Activated naive CD8-positive, alpha-beta T cell treated with anti-CD3 and anti-CD28 coated beads, Interleukin-2, amount 50 U/mL, for 24 hours (primary cell): Measurements from ENCODE around the gene SGCG.
"Not testable (repeated sequence)": the region's sequence is repeated elsewhere in the genome, so short reads cannot be mapped to it uniquely, and the experiment has no call there.

Experiments
- ATAC-seq: fragments of 150-1000 bp; cut with Tn5 transposase; one replicate; pipeline ENCODE4 v1.10.0; 2021
- DNase-seq: peaks from one replicate; pipeline ENCODE4 v3.0.0; 2021
- H3K27ac Mint-ChIP-seq: one replicate; pipeline ENCODE4 v1.8.0; 2021; ENCODE audit warnings: mild to moderate bottlenecking, mixed read lengths
- H3K27me3 Mint-ChIP-seq: one replicate; pipeline ENCODE4 v1.8.0; 2021; ENCODE audit warnings: mixed read lengths
- H3K36me3 Mint-ChIP-seq: one replicate; pipeline ENCODE4 v1.8.0; 2021; ENCODE audit warnings: low read depth, mixed read lengths
- H3K4me1 Mint-ChIP-seq: one replicate; pipeline ENCODE4 v1.8.0; 2021; ENCODE audit warnings: mixed read lengths
- H3K4me3 Mint-ChIP-seq: one replicate; pipeline ENCODE4 v1.8.0; 2021; ENCODE audit warnings: mild to moderate bottlenecking, moderate library complexity, mixed read lengths
- H3K9me3 Mint-ChIP-seq: one replicate; pipeline ENCODE4 v1.8.0; 2021; ENCODE audit warnings: mixed read lengths

Gene SGCG

GRCh38 chr13:23180711-23181110 lies at the start of gene SGCG:
SGCG (plus strand) TSS chr13:23180979; CDS start chr13:23203695, 22,716 bp downstream.
- Mint-ChIP-seq H3K4me3 (no peak within 1 kb of the TSS), H3K9me3 (peaks cover 8% of the 10 kb centered on the region), H3K4me1 (no peaks in the 10 kb centered on the region), H3K27me3 (peaks cover 3% of the 10 kb centered on the region), H3K27ac (no peak within 1 kb of the TSS), H3K36me3 (no peaks in the 10 kb centered on the region)
- ATAC-seq (no peak), DNase-seq (no peak)

- no peak for ATAC-seq
- no peaks in the 10 kb centered on the region for H3K9me3 Mint-ChIP-seq
- H3K36me3 Mint-ChIP-seq: no peaks in the 10 kb centered on the region
- no peak overlapping the region for H3K4me3 Mint-ChIP-seq
- no peak for DNase-seq
- H3K27me3 Mint-ChIP-seq: peaks cover 9% of the 10 kb centered on the region
- H3K27ac Mint-ChIP-seq: no peak overlapping the region
- H3K4me1 Mint-ChIP-seq: no peaks in the 10 kb centered on the region
These were observed 46.2 kb upstream of the SGCG start for GRCh38 chr13:23134542-23134941.

GRCh38 chr13:23140492-23140891 lies 40.3 kb upstream of the SGCG start:
- Mint-ChIP-seq H3K4me3 (no peak overlapping the region), H3K27me3 (no peaks in the 10 kb centered on the region), H3K27ac (no peak overlapping the region), H3K9me3 (no peaks in the 10 kb centered on the region), H3K4me1 (no peaks in the 10 kb centered on the region), H3K36me3 (no peaks in the 10 kb centered on the region)
- ATAC-seq (no peak), DNase-seq (no peak)

GRCh38 chr13:23141964-23142363 lies 38.8 kb upstream of the SGCG start:
- Mint-ChIP-seq H3K27me3 (no peaks in the 10 kb centered on the region), H3K4me3 (no peak overlapping the region), H3K9me3 (no peaks in the 10 kb centered on the region), H3K36me3 (no peaks in the 10 kb centered on the region), H3K27ac (no peak overlapping the region), H3K4me1 (no peaks in the 10 kb centered on the region)
- no peak for ATAC-seq
- DNase-seq: no peak

GRCh38 chr13:23142607-23143006 lies 38.2 kb upstream of the SGCG start:
- H3K4me1 Mint-ChIP-seq, H3K27ac Mint-ChIP-seq, H3K9me3 Mint-ChIP-seq, ATAC-seq, DNase-seq, H3K4me3 Mint-ChIP-seq, H3K36me3 Mint-ChIP-seq, H3K27me3 Mint-ChIP-seq: not testable (repeated sequence)

GRCh38 chr13:23144431-23144830 lies 36.3 kb upstream of the SGCG start:
- Mint-ChIP-seq H3K4me3 (no peak overlapping the region), H3K27me3 (no peaks in the 10 kb centered on the region), H3K4me1 (no peaks in the 10 kb centered on the region), H3K27ac (no peak overlapping the region), H3K9me3 (no peaks in the 10 kb centered on the region), H3K36me3 (no peaks in the 10 kb centered on the region)
- no peak for ATAC-seq
- no peak for DNase-seq

- H3K27ac Mint-ChIP-seq: no peak overlapping the region
- no peak overlapping the region for H3K4me3 Mint-ChIP-seq
- DNase-seq (no peak), ATAC-seq (no peak)
- H3K9me3 Mint-ChIP-seq: no peaks in the 10 kb centered on the region
- H3K4me1 Mint-ChIP-seq: no peaks in the 10 kb centered on the region
- no peaks in the 10 kb centered on the region for H3K36me3 Mint-ChIP-seq
- no peaks in the 10 kb centered on the region for H3K27me3 Mint-ChIP-seq
These were observed 34.8 kb upstream of the SGCG start for GRCh38 chr13:23146006-23146405.

GRCh38 chr13:23146811-23147625 lies 33.8 kb upstream of the SGCG start:
- no peak overlapping the region for H3K27ac Mint-ChIP-seq
- no peaks in the 10 kb centered on the region for H3K27me3 Mint-ChIP-seq
- no peaks in the 10 kb centered on the region for H3K36me3 Mint-ChIP-seq
- no peak overlapping the region for H3K4me3 Mint-ChIP-seq
- DNase-seq (no peak), ATAC-seq (no peak)
- peaks cover 2% of the 10 kb centered on the region for H3K9me3 Mint-ChIP-seq
- no peaks in the 10 kb centered on the region for H3K4me1 Mint-ChIP-seq

GRCh38 chr13:23147827-23148226 lies 33.0 kb upstream of the SGCG start:
- DNase-seq (no peak), ATAC-seq (no peak)
- no peaks in the 10 kb centered on the region for H3K27me3 Mint-ChIP-seq
- H3K4me3 Mint-ChIP-seq: no peak overlapping the region
- H3K36me3 Mint-ChIP-seq: no peaks in the 10 kb centered on the region
- no peak overlapping the region for H3K27ac Mint-ChIP-seq
- no peaks in the 10 kb centered on the region for H3K4me1 Mint-ChIP-seq
- H3K9me3 Mint-ChIP-seq: peaks cover 4% of the 10 kb centered on the region

- H3K4me1 Mint-ChIP-seq: no peaks in the 10 kb centered on the region
- H3K27me3 Mint-ChIP-seq: peaks cover 29% of the 10 kb centered on the region
- H3K4me3 Mint-ChIP-seq: no peak overlapping the region
- H3K27ac Mint-ChIP-seq: no peak overlapping the region
- DNase-seq (no peak), ATAC-seq (no peak)
- no peaks in the 10 kb centered on the region for H3K9me3 Mint-ChIP-seq
- H3K36me3 Mint-ChIP-seq: no peaks in the 10 kb centered on the region
These were observed 23.0 kb upstream of the SGCG start for GRCh38 chr13:23157781-23158180.

GRCh38 chr13:23159205-23159759 lies 21.5 kb upstream of the SGCG start:
- DNase-seq: peak; percentile 22
- no peaks in the 10 kb centered on the region for H3K9me3 Mint-ChIP-seq
- H3K4me3 Mint-ChIP-seq: no peak overlapping the region
- ATAC-seq: no peak
- no peaks in the 10 kb centered on the region for H3K36me3 Mint-ChIP-seq
- peaks cover 29% of the 10 kb centered on the region for H3K27me3 Mint-ChIP-seq
- no peaks in the 10 kb centered on the region for H3K4me1 Mint-ChIP-seq
- no peak overlapping the region for H3K27ac Mint-ChIP-seq

- peaks cover 29% of the 10 kb centered on the region for H3K27me3 Mint-ChIP-seq
- no peak overlapping the region for H3K27ac Mint-ChIP-seq
These were observed 20.8 kb upstream of the SGCG start for GRCh38 chr13:23159760-23160637.

GRCh38 chr13:23160638-23161480 lies 19.9 kb upstream of the SGCG start:
- no peak overlapping the region for H3K4me3 Mint-ChIP-seq
- H3K27me3 Mint-ChIP-seq: peaks cover 29% of the 10 kb centered on the region
- DNase-seq: no peak

More at GRCh38 chr13:23159760-23160637, 20.8 kb upstream of the SGCG start:
- no peaks in the 10 kb centered on the region for H3K4me1 Mint-ChIP-seq
- no peaks in the 10 kb centered on the region for H3K9me3 Mint-ChIP-seq
- H3K4me3 Mint-ChIP-seq: no peak overlapping the region
- DNase-seq (no peak), ATAC-seq (no peak)
- H3K36me3 Mint-ChIP-seq: no peaks in the 10 kb centered on the region

GRCh38 chr13:23161481-23161825 lies 19.3 kb upstream of the SGCG start:
- ATAC-seq (no peak), DNase-seq (no peak)

More at GRCh38 chr13:23160638-23161480, 19.9 kb upstream of the SGCG start:
- no peak overlapping the region for H3K27ac Mint-ChIP-seq
- H3K4me1 Mint-ChIP-seq: no peaks in the 10 kb centered on the region
- H3K36me3 Mint-ChIP-seq: no peaks in the 10 kb centered on the region
- no peaks in the 10 kb centered on the region for H3K9me3 Mint-ChIP-seq
- ATAC-seq: no peak

More at GRCh38 chr13:23161481-23161825, 19.3 kb upstream of the SGCG start:
- Mint-ChIP-seq H3K9me3 (no peaks in the 10 kb centered on the region), H3K4me3 (no peak overlapping the region), H3K27me3 (peaks cover 27% of the 10 kb centered on the region), H3K27ac (no peak overlapping the region), H3K4me1 (no peaks in the 10 kb centered on the region), H3K36me3 (no peaks in the 10 kb centered on the region)
